Measurements from ENCODE around the gene CDCA8. TPM values are rescaled to one million over a fixed set of nuclear protein-coding genes. Genes with fewer than 3 reads are reported as not detected.
"Not testable (repeated sequence)": the region's sequence is repeated elsewhere in the genome, so short reads cannot be mapped to it uniquely, and the experiment has no call there.

The CDCA8 gene
- total RNA-seq, 1 donor from 2014 or later = 3.1 TPM

- Histone ChIP-seq H3K4me3 (ENCODE audit: low read depth, low read length) (no peak overlapping the region), H3K36me3 (ENCODE audit: control insufficient read depth, insufficient read depth, low read length) (no peaks in the 10 kb centered on the region), H3K27me3 (ENCODE audit: control insufficient read depth, insufficient read depth, low read length) (no peaks in the 10 kb centered on the region)
- DNase-seq (ENCODE audit: low read depth) = no peak
- TF ChIP-seq, protein P1, sequence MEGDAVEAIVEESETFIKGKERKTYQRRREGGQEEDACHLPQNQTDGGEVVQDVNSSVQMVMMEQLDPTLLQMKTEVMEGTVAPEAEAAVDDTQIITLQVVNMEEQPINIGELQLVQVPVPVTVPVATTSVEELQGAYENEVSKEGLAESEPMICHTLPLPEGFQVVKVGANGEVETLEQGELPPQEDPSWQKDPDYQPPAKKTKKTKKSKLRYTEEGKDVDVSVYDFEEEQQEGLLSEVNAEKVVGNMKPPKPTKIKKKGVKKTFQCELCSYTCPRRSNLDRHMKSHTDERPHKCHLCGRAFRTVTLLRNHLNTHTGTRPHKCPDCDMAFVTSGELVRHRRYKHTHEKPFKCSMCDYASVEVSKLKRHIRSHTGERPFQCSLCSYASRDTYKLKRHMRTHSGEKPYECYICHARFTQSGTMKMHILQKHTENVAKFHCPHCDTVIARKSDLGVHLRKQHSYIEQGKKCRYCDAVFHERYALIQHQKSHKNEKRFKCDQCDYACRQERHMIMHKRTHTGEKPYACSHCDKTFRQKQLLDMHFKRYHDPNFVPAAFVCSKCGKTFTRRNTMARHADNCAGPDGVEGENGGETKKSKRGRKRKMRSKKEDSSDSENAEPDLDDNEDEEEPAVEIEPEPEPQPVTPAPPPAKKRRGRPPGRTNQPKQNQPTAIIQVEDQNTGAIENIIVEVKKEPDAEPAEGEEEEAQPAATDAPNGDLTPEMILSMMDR (IDR thresholded peaks at IDR 0.05; ENCODE audit: insufficient read depth, low read length, poor library complexity, severe bottlenecking) = no peak
Measured at GRCh38 chr1:37685722-37686121, 6.6 kb upstream of the CDCA8 start.

DNA sequence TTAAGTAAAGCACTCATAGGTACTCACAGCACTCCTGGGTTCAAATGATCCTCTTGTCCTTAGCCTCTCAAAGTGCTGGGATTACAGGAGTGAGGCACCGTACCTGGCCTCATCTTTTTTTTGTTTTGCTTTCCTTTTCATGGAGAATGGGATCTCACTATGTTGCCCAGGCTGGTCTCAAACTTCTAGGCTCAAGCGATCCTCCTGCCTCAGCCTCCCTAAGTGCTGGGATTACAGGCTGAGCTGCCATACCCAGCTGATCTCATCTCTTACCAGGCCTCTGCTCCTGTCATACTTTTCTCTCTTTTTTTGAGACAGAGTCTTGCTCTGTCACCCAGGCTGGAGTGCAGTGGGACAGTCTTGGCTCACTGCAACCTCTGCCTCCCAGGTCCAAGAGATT, 4.6 kb upstream of the CDCA8 start:
- not testable (repeated sequence) for DNase-seq (ENCODE audit: low read depth); H3K4me3 ChIP-seq (ENCODE audit: low read depth, low read length); H3K27me3 ChIP-seq (ENCODE audit: control insufficient read depth, insufficient read depth, low read length); H3K36me3 ChIP-seq (ENCODE audit: control insufficient read depth, insufficient read depth, low read length)

- no peak for DNase-seq (ENCODE audit: low read depth)
- Histone ChIP-seq H3K4me3 (ENCODE audit: low read depth, low read length) (no peak overlapping the region), H3K27me3 (ENCODE audit: control insufficient read depth, insufficient read depth, low read length) (no peaks in the 10 kb centered on the region), H3K36me3 (ENCODE audit: control insufficient read depth, insufficient read depth, low read length) (no peaks in the 10 kb centered on the region)
- TF ChIP-seq, protein P1 (IDR thresholded peaks at IDR 0.05; ENCODE audit: insufficient read depth, low read length, poor library complexity, severe bottlenecking) = no peak
Measured at GRCh38 chr1:37688926-37689325, 3.4 kb upstream of the CDCA8 start.

DNA sequence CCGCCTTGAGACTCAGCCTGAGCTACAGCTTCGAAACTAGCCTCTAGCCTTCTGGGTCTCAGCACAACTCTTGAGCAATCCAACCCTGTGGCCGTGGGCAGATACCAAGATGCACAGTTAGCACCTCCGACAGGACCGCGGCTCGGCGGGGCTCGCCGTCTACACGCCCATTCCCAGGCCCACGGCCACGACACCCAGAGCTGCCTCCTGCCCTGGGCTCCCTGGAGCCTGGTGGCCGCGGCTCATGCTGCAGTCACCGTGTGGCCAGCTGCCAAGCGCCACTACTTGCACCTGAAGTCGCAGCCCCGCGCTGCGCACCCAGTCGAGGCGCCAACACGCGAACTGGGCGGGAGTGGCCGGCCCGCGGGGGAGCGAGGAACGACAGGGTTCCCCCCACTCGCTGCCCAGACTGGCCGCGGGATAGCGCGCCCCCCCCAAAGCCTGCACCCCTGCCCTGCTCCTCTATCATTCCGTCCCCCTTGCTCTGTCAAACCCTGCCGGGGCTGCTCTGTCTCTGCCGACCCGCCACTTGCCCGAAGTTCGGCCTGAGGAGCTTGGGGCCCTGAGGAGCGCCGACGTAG, 729 bp upstream of the CDCA8 start:
- DNase-seq (ENCODE audit: low read depth) = no peak
- TF ChIP-seq, protein P1 (IDR thresholded peaks at IDR 0.05; ENCODE audit: insufficient read depth, low read length, poor library complexity, severe bottlenecking) = no peak
- Histone ChIP-seq H3K36me3 (ENCODE audit: control insufficient read depth, insufficient read depth, low read length) (peaks cover 2% of the 10 kb centered on the region), H3K27me3 (ENCODE audit: control insufficient read depth, insufficient read depth, low read length) (no peaks in the 10 kb centered on the region), H3K4me3 (ENCODE audit: low read depth, low read length) (peak overlapping the region; percentile 85)

DNA sequence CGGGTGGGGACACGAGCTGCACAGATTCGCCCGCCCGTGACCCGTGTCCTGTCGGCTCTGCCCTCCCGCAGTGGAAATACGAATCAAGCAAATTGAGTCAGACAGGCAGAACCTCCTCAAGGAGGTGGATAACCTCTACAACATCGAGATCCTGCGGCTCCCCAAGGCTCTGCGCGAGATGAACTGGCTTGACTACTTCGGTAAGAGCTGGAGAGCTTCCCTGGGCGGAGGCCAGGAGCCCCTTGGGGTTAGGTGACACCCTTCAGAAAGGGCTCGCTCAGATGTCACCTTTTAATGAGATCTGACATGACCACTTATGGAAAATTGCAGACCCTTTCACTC, 489 bp downstream of the CDCA8 start:
- Histone ChIP-seq H3K36me3 (ENCODE audit: control insufficient read depth, insufficient read depth, low read length) (peaks cover 2% of the 10 kb centered on the region), H3K4me3 (ENCODE audit: low read depth, low read length) (peak overlapping the region; percentile 85), H3K27me3 (ENCODE audit: control insufficient read depth, insufficient read depth, low read length) (no peaks in the 10 kb centered on the region)
- TF ChIP-seq, protein P1 (IDR thresholded peaks at IDR 0.05; ENCODE audit: insufficient read depth, low read length, poor library complexity, severe bottlenecking) = no peak
- no peak for DNase-seq (ENCODE audit: low read depth)

- DNase-seq (ENCODE audit: low read depth) = no peak
- peaks cover 2% of the 10 kb centered on the region for H3K36me3 ChIP-seq (ENCODE audit: control insufficient read depth, insufficient read depth, low read length)
- TF ChIP-seq, protein P1 (IDR thresholded peaks at IDR 0.05; ENCODE audit: insufficient read depth, low read length, poor library complexity, severe bottlenecking) = no peak
- no peaks in the 10 kb centered on the region for H3K27me3 ChIP-seq (ENCODE audit: control insufficient read depth, insufficient read depth, low read length)
- H3K4me3 ChIP-seq (ENCODE audit: low read depth, low read length) = no peak overlapping the region
Measured at GRCh38 chr1:37697090-37697489, 4.8 kb downstream of the CDCA8 start.

Data from kidney epithelial cell (primary cell).